HEK293T (cell line): ENCODE data around the gene DNAI2.

Experiments used
- L3MBTL2 ChIP-seq: fragments of 450-650 bp; conservative IDR thresholded peaks from 2 replicates; pipeline ENCODE4 v1.6.1; 2016; ENCODE audit warnings: mild to moderate bottlenecking
- TARDBP ChIP-seq: fragments of 450-650 bp; IDR thresholded peaks from 2 replicates; pipeline ENCODE4 v1.6.1; 2016

- no peak for TF ChIP-seq TARDBP
- no peak for TF ChIP-seq L3MBTL2
Measured at GRCh38 chr17:74253036-74253435, 21.0 kb upstream of the DNAI2 start.
